ENCODE measurements around the gene TBCB.
"Not testable (repeated sequence)": the region's sequence is repeated elsewhere in the genome, so short reads cannot be mapped to it uniquely, and the experiment has no call there.

TBCB gene

GRCh38 chr19:36125557-36125956 is 10.3 kb downstream of the TBCB start:
- peaks cover 23 to 49% of the 10 kb centered on the region in 2 donors for H3K36me3 ChIP-seq (replicated peaks in 1 of 2; ENCODE audit: control insufficient read depth in 2 of 2, insufficient read depth in 2 of 2, low read length in 2 of 2)
- H2BK15ac ChIP-seq (ENCODE audit: low read length), result no peak overlapping the region
- H3K4me3 ChIP-seq (ENCODE audit: low read length in 2 of 2), result no peak overlapping the region
- no peaks in the 10 kb centered on the region for H3K27me3 ChIP-seq (ENCODE audit: control insufficient read depth in 3 of 3, insufficient read depth in 3 of 3, low read depth in 1 of 3, low read length in 3 of 3)
- H2AK5ac ChIP-seq (ENCODE audit: low read depth, low read length), result no peak overlapping the region
- H3K23ac ChIP-seq (ENCODE audit: low read depth, low read length, poor library complexity), result no peak overlapping the region
- H3K79me1 ChIP-seq (ENCODE audit: low read depth, low read length), result peaks cover 5% of the 10 kb centered on the region
- no peak overlapping the region for H2BK12ac ChIP-seq (ENCODE audit: low read length)
- H4K91ac ChIP-seq (ENCODE audit: low read depth, low read length, poor library complexity), result no peak overlapping the region
- no peak overlapping the region for H3K4me2 ChIP-seq (ENCODE audit: insufficient read depth, low read length, poor library complexity, severe bottlenecking)
- peaks cover 0 to 2% of the 10 kb centered on the region in 2 donors for H3K4me1 ChIP-seq (ENCODE audit: control insufficient read depth in 2 of 2, insufficient read depth in 1 of 2, low read depth in 1 of 2, low read length in 2 of 2)
- H3K14ac ChIP-seq (ENCODE audit: low read length), result no peak overlapping the region
- H3K27ac ChIP-seq (replicated peaks; ENCODE audit: low read length), result no peak overlapping the region
- no peak for DNase-seq (ENCODE audit: low spot score)
- no peak overlapping the region for H3K18ac ChIP-seq (ENCODE audit: low read length)
- H4K8ac ChIP-seq (ENCODE audit: low read depth, low read length), result no peak overlapping the region
- no peak overlapping the region for H3K4ac ChIP-seq (ENCODE audit: low read length)
- WGBS, 2 donors (ENCODE audit: extremely low coverage in 2 of 2, insufficient read length in 2 of 2, insufficient replicate concordance in 1 of 2), result no CpG with 5 or more reads among the region's 9 CpGs
- H3K9ac ChIP-seq (ENCODE audit: low read depth, low read length, poor library complexity), result no peak overlapping the region
- no peak overlapping the region for H2AFZ ChIP-seq (ENCODE audit: low read length)
- no peak overlapping the region for H2BK5ac ChIP-seq (ENCODE audit: low read length)
- H3K9me3 ChIP-seq (replicated peaks in 1 of 2; ENCODE audit: control insufficient read depth in 2 of 2, insufficient read depth in 1 of 2, low read depth in 1 of 2, low read length in 2 of 2), result no peaks in the 10 kb centered on the region
- H2BK120ac ChIP-seq (ENCODE audit: low read depth, low read length), result no peak overlapping the region

- Histone ChIP-seq H3K14ac (ENCODE audit: low read length) (no peak overlapping the region), H4K8ac (ENCODE audit: low read depth, low read length) (no peak overlapping the region), H3K27me3 (ENCODE audit: control insufficient read depth in 3 of 3, insufficient read depth in 3 of 3, low read depth in 1 of 3, low read length in 3 of 3) (no peaks in the 10 kb centered on the region), H3K9me3 (replicated peaks in 1 of 2; ENCODE audit: control insufficient read depth in 2 of 2, insufficient read depth in 1 of 2, low read depth in 1 of 2, low read length in 2 of 2) (no peaks in the 10 kb centered on the region), H2BK12ac (ENCODE audit: low read length) (no peak overlapping the region), H3K18ac (ENCODE audit: low read length) (peak overlapping the region; percentile 61), H2BK120ac (ENCODE audit: low read depth, low read length) (no peak overlapping the region), H3K79me1 (ENCODE audit: low read depth, low read length) (no peaks in the 10 kb centered on the region), H3K27ac (replicated peaks; ENCODE audit: low read length) (peak overlapping the region; percentile 91), H2AFZ (ENCODE audit: low read length) (peak overlapping the region; percentile 94), H3K23ac (ENCODE audit: low read depth, low read length, poor library complexity) (no peak overlapping the region), H2BK5ac (ENCODE audit: low read length) (peak overlapping the region; percentile 8), H3K4me2 (ENCODE audit: insufficient read depth, low read length, poor library complexity, severe bottlenecking) (peak overlapping the region; percentile 88), H2AK5ac (ENCODE audit: low read depth, low read length) (no peak overlapping the region), H3K9ac (ENCODE audit: low read depth, low read length, poor library complexity) (no peak overlapping the region), H4K91ac (ENCODE audit: low read depth, low read length, poor library complexity) (no peak overlapping the region), H2BK15ac (ENCODE audit: low read length) (no peak overlapping the region), H3K4ac (ENCODE audit: low read length) (no peak overlapping the region), H3K4me3 (ENCODE audit: low read length in 2 of 2) (peak overlapping the region; percentile 58 to 69), H3K4me1 (ENCODE audit: control insufficient read depth in 2 of 2, insufficient read depth in 1 of 2, low read depth in 1 of 2, low read length in 2 of 2) (peaks cover 0 to 2% of the 10 kb centered on the region in 2 donors), H3K36me3 (replicated peaks in 1 of 2; ENCODE audit: control insufficient read depth in 2 of 2, insufficient read depth in 2 of 2, low read length in 2 of 2) (peaks cover 16 to 25% of the 10 kb centered on the region in 2 donors)
- no peak for DNase-seq (ENCODE audit: low spot score)
- WGBS, 2 donors (ENCODE audit: extremely low coverage in 2 of 2, insufficient read length in 2 of 2, insufficient replicate concordance in 1 of 2), result no CpG with 5 or more reads among the region's 10 CpGs
Measured at GRCh38 chr19:36128392-36128736, 13.1 kb downstream of the TBCB start.

- H3K4me3 ChIP-seq (ENCODE audit: low read length in 2 of 2); H4K91ac ChIP-seq (ENCODE audit: low read depth, low read length, poor library complexity); H3K23ac ChIP-seq (ENCODE audit: low read depth, low read length, poor library complexity); H3K9me3 ChIP-seq (replicated peaks in 1 of 2; ENCODE audit: control insufficient read depth in 2 of 2, insufficient read depth in 1 of 2, low read depth in 1 of 2, low read length in 2 of 2); H2BK12ac ChIP-seq (ENCODE audit: low read length); H2AFZ ChIP-seq (ENCODE audit: low read length); H3K36me3 ChIP-seq (replicated peaks in 1 of 2; ENCODE audit: control insufficient read depth in 2 of 2, insufficient read depth in 2 of 2, low read length in 2 of 2); H3K4me2 ChIP-seq (ENCODE audit: insufficient read depth, low read length, poor library complexity, severe bottlenecking); H3K18ac ChIP-seq (ENCODE audit: low read length); H2AK5ac ChIP-seq (ENCODE audit: low read depth, low read length); H4K8ac ChIP-seq (ENCODE audit: low read depth, low read length); H3K4me1 ChIP-seq (ENCODE audit: control insufficient read depth in 2 of 2, insufficient read depth in 1 of 2, low read depth in 1 of 2, low read length in 2 of 2); H3K9ac ChIP-seq (ENCODE audit: low read depth, low read length, poor library complexity); H3K27me3 ChIP-seq (ENCODE audit: control insufficient read depth in 3 of 3, insufficient read depth in 3 of 3, low read depth in 1 of 3, low read length in 3 of 3); H2BK15ac ChIP-seq (ENCODE audit: low read length); H3K14ac ChIP-seq (ENCODE audit: low read length); H3K27ac ChIP-seq (replicated peaks; ENCODE audit: low read length); H3K79me1 ChIP-seq (ENCODE audit: low read depth, low read length); H3K4ac ChIP-seq (ENCODE audit: low read length); DNase-seq (ENCODE audit: low spot score); H2BK5ac ChIP-seq (ENCODE audit: low read length); H2BK120ac ChIP-seq (ENCODE audit: low read depth, low read length): not testable (repeated sequence)
- WGBS, 2 donors (ENCODE audit: extremely low coverage in 2 of 2, insufficient read length in 2 of 2, insufficient replicate concordance in 1 of 2), result no CpG with 5 or more reads among the region's 6 CpGs
Measured at GRCh38 chr19:36131221-36131620, 16.0 kb downstream of the TBCB start.

GRCh38 chr19:36134867-36135266 is 19.6 kb downstream of the TBCB start:
- WGBS, 2 donors (ENCODE audit: extremely low coverage in 2 of 2, insufficient read length in 2 of 2, insufficient replicate concordance in 1 of 2), result no CpG with 5 or more reads among the region's 4 CpGs
- not testable (repeated sequence) for H2AFZ ChIP-seq (ENCODE audit: low read length); H3K4ac ChIP-seq (ENCODE audit: low read length); H3K4me2 ChIP-seq (ENCODE audit: insufficient read depth, low read length, poor library complexity, severe bottlenecking); H3K9ac ChIP-seq (ENCODE audit: low read depth, low read length, poor library complexity); H3K14ac ChIP-seq (ENCODE audit: low read length); H2BK12ac ChIP-seq (ENCODE audit: low read length); H2BK5ac ChIP-seq (ENCODE audit: low read length); H3K27me3 ChIP-seq (ENCODE audit: control insufficient read depth in 3 of 3, insufficient read depth in 3 of 3, low read depth in 1 of 3, low read length in 3 of 3); H3K4me1 ChIP-seq (ENCODE audit: control insufficient read depth in 2 of 2, insufficient read depth in 1 of 2, low read depth in 1 of 2, low read length in 2 of 2); DNase-seq (ENCODE audit: low spot score); H2AK5ac ChIP-seq (ENCODE audit: low read depth, low read length); H3K79me1 ChIP-seq (ENCODE audit: low read depth, low read length); H4K91ac ChIP-seq (ENCODE audit: low read depth, low read length, poor library complexity); H3K23ac ChIP-seq (ENCODE audit: low read depth, low read length, poor library complexity); H3K27ac ChIP-seq (replicated peaks; ENCODE audit: low read length); H3K9me3 ChIP-seq (replicated peaks in 1 of 2; ENCODE audit: control insufficient read depth in 2 of 2, insufficient read depth in 1 of 2, low read depth in 1 of 2, low read length in 2 of 2); H2BK120ac ChIP-seq (ENCODE audit: low read depth, low read length); H4K8ac ChIP-seq (ENCODE audit: low read depth, low read length); H3K36me3 ChIP-seq (replicated peaks in 1 of 2; ENCODE audit: control insufficient read depth in 2 of 2, insufficient read depth in 2 of 2, low read length in 2 of 2)
- H3K18ac ChIP-seq (ENCODE audit: low read length), result peak overlapping the region; percentile 19
- H3K4me3 ChIP-seq (ENCODE audit: low read length in 2 of 2), result peak overlapping the region in 1 of 2 donors; percentile 20
- peak overlapping the region; percentile 9 for H2BK15ac ChIP-seq (ENCODE audit: low read length)

Data from neuronal stem cell (in vitro differentiated cells).